ENCODE data around the gene EML4.

The EML4 gene

GRCh38 chr2:42228101-42228500 lies 58.9 kb downstream of the EML4 start:
- FAIRE-seq = no peak

- FAIRE-seq = no peak
Observed at GRCh38 chr2:42229949-42230348, 60.8 kb downstream of the EML4 start.

GRCh38 chr2:42230891-42231290 lies 61.7 kb downstream of the EML4 start:
- no peak for FAIRE-seq

- FAIRE-seq = no peak
Observed at GRCh38 chr2:42232024-42232423, 62.9 kb downstream of the EML4 start.

- FAIRE-seq = no peak
Observed at GRCh38 chr2:42233976-42234441, 64.9 kb downstream of the EML4 start.

- FAIRE-seq = no peak
Observed at GRCh38 chr2:42236911-42237310, 67.8 kb downstream of the EML4 start.

GRCh38 chr2:42238644-42239288 lies 69.6 kb downstream of the EML4 start:
- FAIRE-seq = no peak

- FAIRE-seq = peak; percentile 31
Observed at GRCh38 chr2:42239289-42239661, 70.1 kb downstream of the EML4 start.

- no peak for FAIRE-seq
Observed at GRCh38 chr2:42239811-42240210, 70.7 kb downstream of the EML4 start.

- no peak for FAIRE-seq
Observed at GRCh38 chr2:42241517-42241916, 72.4 kb downstream of the EML4 start.

GRCh38 chr2:42243297-42243696 lies 74.1 kb downstream of the EML4 start:
- FAIRE-seq = no peak

GRCh38 chr2:42244520-42244919 lies 75.4 kb downstream of the EML4 start:
- no peak for FAIRE-seq

- no peak for FAIRE-seq
Observed at GRCh38 chr2:42245396-42245795, 76.2 kb downstream of the EML4 start.

GRCh38 chr2:42246562-42246961 lies 77.4 kb downstream of the EML4 start:
- no peak for FAIRE-seq

GRCh38 chr2:42248846-42249245 lies 79.7 kb downstream of the EML4 start:
- FAIRE-seq = no peak

GRCh38 chr2:42249284-42249683 lies 80.1 kb downstream of the EML4 start:
- peak; percentile 21 for FAIRE-seq

GRCh38 chr2:42249887-42250286 lies 80.7 kb downstream of the EML4 start:
- peak; percentile 70 for FAIRE-seq

GRCh38 chr2:42250925-42251324 lies 81.8 kb downstream of the EML4 start:
- no peak for FAIRE-seq

- no peak for FAIRE-seq
Observed at GRCh38 chr2:42252464-42252863, 83.3 kb downstream of the EML4 start.

- no peak for FAIRE-seq
Observed at GRCh38 chr2:42254186-42254895, 85.2 kb downstream of the EML4 start.

GRCh38 chr2:42256505-42256904 lies 87.4 kb downstream of the EML4 start:
- peak; percentile 18 for FAIRE-seq

- FAIRE-seq = no peak
Observed at GRCh38 chr2:42261518-42262195, 92.5 kb downstream of the EML4 start.

GRCh38 chr2:42266236-42266635 lies 97.1 kb downstream of the EML4 start:
- FAIRE-seq = no peak

GRCh38 chr2:42267530-42267929 lies 98.4 kb downstream of the EML4 start:
- FAIRE-seq = no peak
